ENCODE results near the gene HRH1.

The HRH1 gene

DNA sequence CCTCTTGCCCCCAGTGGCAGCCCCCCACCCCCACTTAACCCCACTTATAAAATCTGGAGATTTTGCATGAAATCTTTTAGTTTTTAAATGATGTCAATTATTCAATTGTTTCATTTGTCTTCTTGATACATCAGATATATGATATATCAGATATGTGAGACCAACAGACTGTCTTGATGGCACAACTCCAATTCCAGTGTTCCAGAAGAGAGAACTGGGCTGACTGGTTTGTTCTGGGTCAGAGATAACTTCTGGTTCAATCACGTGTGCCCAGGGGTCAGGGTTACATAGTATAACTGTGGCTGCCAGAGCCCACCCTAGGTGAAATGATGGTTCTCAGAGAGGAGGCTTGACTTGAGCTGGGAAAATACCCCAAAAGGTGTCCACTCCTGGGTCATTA is 85.5 kb downstream of the HRH1 start:
- no peak overlapping the region for H3K4me3 ChIP-seq (ENCODE audit: low read depth, low read length)
- no peak for DNase-seq (ENCODE audit: low read depth)
- TF ChIP-seq, protein P1, sequence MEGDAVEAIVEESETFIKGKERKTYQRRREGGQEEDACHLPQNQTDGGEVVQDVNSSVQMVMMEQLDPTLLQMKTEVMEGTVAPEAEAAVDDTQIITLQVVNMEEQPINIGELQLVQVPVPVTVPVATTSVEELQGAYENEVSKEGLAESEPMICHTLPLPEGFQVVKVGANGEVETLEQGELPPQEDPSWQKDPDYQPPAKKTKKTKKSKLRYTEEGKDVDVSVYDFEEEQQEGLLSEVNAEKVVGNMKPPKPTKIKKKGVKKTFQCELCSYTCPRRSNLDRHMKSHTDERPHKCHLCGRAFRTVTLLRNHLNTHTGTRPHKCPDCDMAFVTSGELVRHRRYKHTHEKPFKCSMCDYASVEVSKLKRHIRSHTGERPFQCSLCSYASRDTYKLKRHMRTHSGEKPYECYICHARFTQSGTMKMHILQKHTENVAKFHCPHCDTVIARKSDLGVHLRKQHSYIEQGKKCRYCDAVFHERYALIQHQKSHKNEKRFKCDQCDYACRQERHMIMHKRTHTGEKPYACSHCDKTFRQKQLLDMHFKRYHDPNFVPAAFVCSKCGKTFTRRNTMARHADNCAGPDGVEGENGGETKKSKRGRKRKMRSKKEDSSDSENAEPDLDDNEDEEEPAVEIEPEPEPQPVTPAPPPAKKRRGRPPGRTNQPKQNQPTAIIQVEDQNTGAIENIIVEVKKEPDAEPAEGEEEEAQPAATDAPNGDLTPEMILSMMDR (conservative IDR thresholded peaks at IDR 0.05; ENCODE audit: low read depth, low read length): no peak

DNA sequence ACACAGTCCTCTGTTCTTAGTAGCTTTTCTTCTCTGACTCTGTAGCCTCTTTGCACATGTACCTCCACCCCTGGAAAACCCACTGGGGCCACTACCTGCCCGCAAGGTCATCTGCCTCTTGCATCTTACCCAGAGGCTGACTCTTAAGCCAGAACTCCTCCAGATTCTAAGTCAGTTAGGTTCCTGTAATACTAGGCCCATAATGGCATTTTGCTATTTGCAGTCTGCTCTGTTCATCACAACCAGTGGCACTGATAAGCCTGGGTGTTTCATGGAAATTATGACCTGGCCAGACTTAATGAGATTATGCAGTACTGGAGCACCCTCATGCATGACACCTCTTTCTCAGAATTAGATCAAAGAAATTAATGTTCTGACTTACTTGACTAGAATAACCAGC is 86.2 kb downstream of the HRH1 start:
- DNase-seq (ENCODE audit: low read depth): no peak
- no peak overlapping the region for H3K4me3 ChIP-seq (ENCODE audit: low read depth, low read length)
- TF ChIP-seq, protein P1 (conservative IDR thresholded peaks at IDR 0.05; ENCODE audit: low read depth, low read length): no peak

DNA sequence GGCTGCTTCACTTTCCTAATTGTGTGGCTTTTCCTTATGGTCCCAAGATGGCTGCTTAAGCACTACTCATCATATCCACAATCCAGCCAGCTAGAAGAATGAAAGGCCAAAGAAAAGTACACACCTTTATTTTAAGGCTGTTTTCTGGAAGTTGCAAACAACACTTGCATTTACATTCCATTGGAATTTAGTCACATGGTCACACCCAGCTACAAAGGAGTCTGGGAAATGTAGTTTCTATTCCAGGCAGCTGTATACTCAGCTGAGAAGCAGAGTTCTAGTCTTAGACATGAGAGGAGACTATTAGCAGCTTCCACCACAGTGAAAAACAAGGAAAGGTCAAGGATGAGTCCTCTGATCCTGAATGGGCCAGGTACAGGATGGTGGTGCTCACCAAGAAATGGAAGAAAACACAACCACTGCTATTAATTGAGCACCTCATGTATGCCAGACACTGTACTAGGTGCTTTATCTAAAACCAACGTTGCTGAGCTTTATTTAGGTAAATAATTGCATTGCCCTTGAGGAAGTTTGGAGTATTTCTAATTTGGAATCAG is 89.9 kb downstream of the HRH1 start:
- DNase-seq (ENCODE audit: low read depth): peak; percentile 61
- no peak overlapping the region for H3K4me3 ChIP-seq (ENCODE audit: low read depth, low read length)
- TF ChIP-seq, protein P1 (conservative IDR thresholded peaks at IDR 0.05; ENCODE audit: low read depth, low read length): no peak

DNA sequence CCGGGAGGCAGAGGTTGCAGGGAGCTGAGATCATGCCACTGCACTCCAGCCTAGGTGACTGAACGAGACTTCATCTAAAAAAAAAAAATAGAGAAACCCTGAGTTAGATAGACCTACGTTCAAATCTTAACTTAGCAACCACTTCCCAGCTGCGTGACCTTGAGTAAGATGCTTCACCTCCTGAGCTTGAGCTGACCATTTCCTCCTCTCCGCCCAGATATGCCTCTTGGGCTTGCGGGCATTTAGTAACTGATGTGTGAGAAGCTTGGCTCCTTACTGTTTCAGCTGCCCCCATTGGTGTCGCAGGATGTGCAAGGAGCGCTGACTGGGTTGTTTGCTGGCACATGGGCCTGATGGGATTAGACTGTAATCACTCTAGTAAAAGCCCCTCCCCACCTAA is 91.0 kb downstream of the HRH1 start:
- TF ChIP-seq, protein P1 (conservative IDR thresholded peaks at IDR 0.05; ENCODE audit: low read depth, low read length): no peak
- H3K4me3 ChIP-seq (ENCODE audit: low read depth, low read length): no peak overlapping the region
- DNase-seq (ENCODE audit: low read depth): no peak

DNA sequence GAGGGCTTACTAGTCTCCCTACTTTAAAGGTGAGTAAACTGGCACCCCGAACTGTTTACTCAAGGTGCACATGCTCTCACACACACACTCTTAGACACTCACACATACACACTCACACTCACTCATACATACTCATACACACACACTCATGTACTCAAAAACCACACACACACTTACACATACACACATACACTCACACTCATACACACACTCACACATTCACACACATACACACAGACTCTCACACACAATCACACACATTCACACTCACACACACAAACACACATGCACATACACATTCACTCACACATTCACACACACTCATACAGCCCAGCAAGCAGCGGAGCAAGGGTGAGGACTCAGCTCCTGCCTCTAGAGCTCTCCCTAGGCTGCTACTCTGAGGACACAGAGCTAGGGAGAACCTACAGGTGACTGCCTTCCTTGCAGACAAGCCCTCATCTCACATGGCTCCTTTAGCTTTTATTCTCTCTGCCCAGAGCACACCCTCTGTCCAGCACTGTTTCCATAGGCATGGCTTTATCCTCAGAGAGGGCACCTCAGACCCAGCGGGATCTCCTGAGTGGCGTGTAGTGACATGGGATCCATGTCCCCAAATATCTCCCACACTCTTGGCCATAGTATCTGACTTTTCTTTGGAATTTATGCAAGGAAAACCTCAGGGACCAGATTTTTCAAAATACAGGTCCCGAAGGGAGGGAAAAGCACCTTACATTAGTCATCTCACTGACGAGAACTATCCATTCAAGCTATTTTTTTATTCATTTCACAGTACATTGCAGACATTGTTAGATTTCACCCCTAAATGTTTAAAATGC is 91.8 kb downstream of the HRH1 start:
- DNase-seq (ENCODE audit: low read depth): no peak
- TF ChIP-seq, protein P1 (conservative IDR thresholded peaks at IDR 0.05; ENCODE audit: low read depth, low read length): no peak
- H3K4me3 ChIP-seq (ENCODE audit: low read depth, low read length): no peak overlapping the region

DNA sequence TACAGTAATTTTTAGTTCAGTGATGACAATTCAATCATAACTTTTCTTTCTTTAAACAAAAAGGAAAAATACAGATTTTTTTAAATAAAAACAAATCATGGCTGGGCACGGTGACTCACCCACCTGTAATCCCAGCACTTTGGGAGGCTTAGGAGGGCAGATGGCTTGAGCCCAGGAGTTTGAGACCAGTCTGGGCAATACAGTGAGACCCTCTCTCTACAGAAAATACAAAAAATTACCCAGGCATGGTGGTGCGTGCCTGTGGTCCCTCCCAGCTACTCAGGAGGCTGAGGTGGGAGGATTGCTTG is 92.3 kb downstream of the HRH1 start:
- TF ChIP-seq, protein P1 (conservative IDR thresholded peaks at IDR 0.05; ENCODE audit: low read depth, low read length): no peak

DNA sequence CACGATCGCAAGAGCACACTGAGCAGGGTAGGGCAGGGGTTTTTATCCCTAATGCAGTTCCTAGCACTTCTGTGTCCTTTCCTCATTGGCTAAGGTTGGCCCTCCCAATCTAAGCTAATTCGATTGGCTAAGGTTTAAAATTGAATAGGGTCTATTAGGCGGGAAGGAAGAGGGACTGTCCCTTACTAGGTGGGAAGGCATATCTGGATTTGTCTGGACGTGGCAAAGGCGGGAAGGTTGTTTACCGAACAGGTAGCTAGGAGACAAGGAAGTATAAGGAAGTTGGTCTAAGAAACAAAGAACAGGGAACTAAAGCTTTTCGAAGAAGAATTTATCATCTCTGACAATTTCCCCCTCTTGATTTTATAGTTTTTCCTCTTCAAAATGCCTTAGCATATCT is 93.1 kb downstream of the HRH1 start:
- DNase-seq (ENCODE audit: low read depth): no peak
- TF ChIP-seq, protein P1 (conservative IDR thresholded peaks at IDR 0.05; ENCODE audit: low read depth, low read length): no peak
- no peak overlapping the region for H3K4me3 ChIP-seq (ENCODE audit: low read depth, low read length)

More for the DNA sequence above, 92.3 kb downstream of the HRH1 start:
- H3K4me3 ChIP-seq (ENCODE audit: low read depth, low read length): no peak overlapping the region
- DNase-seq (ENCODE audit: low read depth): no peak

All from choroid plexus epithelial cell (primary cell).